Esophagus muscularis mucosa (tissue), 4 donors: Measurements from ENCODE around the gene CHST6. TPM values are rescaled to one million over a fixed set of nuclear protein-coding genes. Genes with fewer than 3 reads are reported as not detected.
A peak's percentile ranks its signal among the peaks of the same experiment; 100 is the strongest.

Experiments
- DNase-seq: peaks from one replicate; pipeline ENCODE4 v3.0.0-alpha.2; 2017; ENCODE audit errors: extremely low spot score
- H3K27ac ChIP-seq, 4 donors: fragments of 200-600 bp; sonication (generic); replicated peaks in 1 of 4; 1 replicate in 3 of 4; 2 replicates in 1 of 4; pipeline ENCODE4 v1.5.1; 2016 to 2019; ENCODE audit warnings: mild to moderate bottlenecking in 1 of 4
- H3K27me3 ChIP-seq, 4 donors: fragments of 200-600 bp; sonication (generic); one replicate each; pipeline versions ENCODE4 v1.5.1 to v1.6.0; 2016 to 2019
- H3K36me3 ChIP-seq, 4 donors: fragments of 200-600 bp; sonication (generic); one replicate each; pipeline ENCODE4 v1.5.1; 2016 to 2019
- H3K4me1 ChIP-seq, 4 donors: fragments of 200-600 bp; sonication (generic); one replicate each; pipeline ENCODE4 v1.5.1; 2016 to 2019
- H3K4me3 ChIP-seq, 4 donors: fragments of 200-600 bp; sonication (generic); 1 replicate in 2 of 4; 2 replicates in 2 of 4; pipeline ENCODE4 v1.5.1; 2016 to 2019; ENCODE audit warnings: mild to moderate bottlenecking in 4 of 4, moderate library complexity in 1 of 4
- H3K9me3 ChIP-seq, 4 donors: fragments of 200-600 bp; sonication (generic); 1 replicate in 3 of 4; 2 replicates in 1 of 4; pipeline ENCODE4 v1.5.1; 2016 to 2019
- EP300 ChIP-seq: sonication (generic); formaldehyde crosslinking; IDR thresholded peaks from one replicate; pipeline ENCODE4 v1.6.1; 2017; ENCODE audit warnings: antibody characterized with exemption
- POLR2A ChIP-seq: fragments of 450-650 bp; IDR thresholded peaks from one replicate; pipeline ENCODE4 v1.6.1; 2017; ENCODE audit warnings: antibody characterized with exemption, moderate library complexity, mild to moderate bottlenecking, low read depth
- POLR2AphosphoS5 ChIP-seq, 2 donors: sonication (generic); formaldehyde crosslinking; IDR thresholded peaks; one replicate each; pipeline ENCODE4 v1.6.1; 2017; ENCODE audit warnings: antibody characterized with exemption in 2 of 2
- WGBS: methylation state at CpG from one replicate; pipeline ENCODE4 v1.1.5; 2018; 5-methylcytosine and 5-hydroxymethylcytosine counted together
- intact Hi-C: fragments of 100-400 bp; cut with DNase I; formaldehyde crosslinking; loops from one replicate; pipeline ENCODE4 v1.15.1; 2023
- total RNA-seq, 4 donors: library from RNA; depleted of rRNA; stranded (reverse); fragments of >200 nt; gene quantifications; one replicate each; pipeline versions ENCODE4 v1.1.0 to v1.2.1, GENCODE V29; 2016
- TF ChIP-seq, protein P1 (sequence below), 3 experiments: fragments of 200-600 bp in 2 of 3; fragments of 450-650 bp in 1 of 3; sonication (generic) in 2 of 3; IDR thresholded peaks; one replicate each; pipeline ENCODE4 v1.5.1; 2017 to 2019; ENCODE audit warnings: antibody characterized with exemption in 3 of 3, mild to moderate bottlenecking in 2 of 3, moderate library complexity in 1 of 3

Gene CHST6
- total RNA-seq, 4 donors from 2014 or later: 0.33 to 2.4 (median 0.90) TPM

DNA sequence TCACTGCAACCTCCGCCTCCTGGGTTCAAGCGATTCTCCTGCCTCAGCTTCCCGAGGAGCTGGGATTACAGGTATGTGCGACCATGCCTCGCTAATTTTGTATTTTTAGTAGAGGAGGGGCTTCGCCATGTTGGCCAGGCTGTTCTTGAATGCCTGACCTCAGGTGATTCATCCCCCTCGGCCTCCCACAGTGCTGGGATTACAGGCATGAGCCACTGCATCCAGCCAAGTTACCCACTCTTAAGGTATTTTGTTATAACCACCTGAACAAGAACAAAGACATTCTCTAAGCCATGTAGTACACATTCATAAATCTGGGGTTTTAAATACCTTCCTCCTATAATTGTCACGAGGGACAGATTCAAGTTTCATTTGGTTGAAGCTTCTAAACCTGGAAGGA lies 18.4 kb downstream of the CHST6 start:
- WGBS: 96% methylated on average over 8 of the region's 8 CpGs
- H3K4me3 ChIP-seq: no peak overlapping the region
- no peaks in the 10 kb centered on the region for H3K9me3 ChIP-seq
- no peaks in the 10 kb centered on the region for H3K36me3 ChIP-seq
- no peak for TF ChIP-seq POLR2A
- no peak for TF ChIP-seq EP300
- TF ChIP-seq, protein P1, sequence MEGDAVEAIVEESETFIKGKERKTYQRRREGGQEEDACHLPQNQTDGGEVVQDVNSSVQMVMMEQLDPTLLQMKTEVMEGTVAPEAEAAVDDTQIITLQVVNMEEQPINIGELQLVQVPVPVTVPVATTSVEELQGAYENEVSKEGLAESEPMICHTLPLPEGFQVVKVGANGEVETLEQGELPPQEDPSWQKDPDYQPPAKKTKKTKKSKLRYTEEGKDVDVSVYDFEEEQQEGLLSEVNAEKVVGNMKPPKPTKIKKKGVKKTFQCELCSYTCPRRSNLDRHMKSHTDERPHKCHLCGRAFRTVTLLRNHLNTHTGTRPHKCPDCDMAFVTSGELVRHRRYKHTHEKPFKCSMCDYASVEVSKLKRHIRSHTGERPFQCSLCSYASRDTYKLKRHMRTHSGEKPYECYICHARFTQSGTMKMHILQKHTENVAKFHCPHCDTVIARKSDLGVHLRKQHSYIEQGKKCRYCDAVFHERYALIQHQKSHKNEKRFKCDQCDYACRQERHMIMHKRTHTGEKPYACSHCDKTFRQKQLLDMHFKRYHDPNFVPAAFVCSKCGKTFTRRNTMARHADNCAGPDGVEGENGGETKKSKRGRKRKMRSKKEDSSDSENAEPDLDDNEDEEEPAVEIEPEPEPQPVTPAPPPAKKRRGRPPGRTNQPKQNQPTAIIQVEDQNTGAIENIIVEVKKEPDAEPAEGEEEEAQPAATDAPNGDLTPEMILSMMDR (IDR thresholded peaks at IDR 0.05): no peak
- TF ChIP-seq POLR2AphosphoS5 (IDR thresholded peaks at IDR 0.05): no peak
- intact Hi-C loops: loop anchor here (10.0 kb wide), 2 partner anchors 118 to 148 kb away; partner anchors contain the start of gene ADAT1
- H3K27ac ChIP-seq: no peak overlapping the region
- no peaks in the 10 kb centered on the region for H3K27me3 ChIP-seq
- H3K4me1 ChIP-seq: no peaks in the 10 kb centered on the region
- no peak for DNase-seq

DNA sequence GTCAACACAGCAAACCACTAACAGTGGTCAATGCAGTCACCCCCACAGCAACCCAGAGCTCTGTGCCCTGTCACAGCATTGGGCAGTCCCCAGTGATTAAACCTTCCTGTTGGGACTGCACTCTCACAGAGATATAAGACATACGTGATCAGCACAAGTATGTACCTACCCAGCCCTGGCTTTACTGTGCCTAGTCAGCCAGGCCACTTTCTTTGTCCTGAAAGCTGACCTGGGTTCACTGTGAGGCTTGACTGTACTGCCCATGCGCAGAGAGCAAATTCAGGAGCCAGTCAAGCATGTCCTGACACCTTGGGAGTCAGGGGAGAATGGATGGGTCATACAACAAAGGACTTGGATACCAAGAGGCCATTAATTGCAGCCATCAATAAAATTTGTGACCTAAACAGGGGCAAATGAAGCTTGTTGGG lies 19.8 kb downstream of the CHST6 start:
- no peak overlapping the region for H3K27ac ChIP-seq
- no peaks in the 10 kb centered on the region for H3K4me1 ChIP-seq
- no peaks in the 10 kb centered on the region for H3K9me3 ChIP-seq
- no peaks in the 10 kb centered on the region for H3K36me3 ChIP-seq
- TF ChIP-seq, protein P1 (IDR thresholded peaks at IDR 0.05): no peak
- TF ChIP-seq EP300 (no peak), POLR2AphosphoS5 (IDR thresholded peaks at IDR 0.05) (no peak), POLR2A (no peak)
- 100% methylated on average over 2 of the region's 2 CpGs for WGBS
- H3K27me3 ChIP-seq: no peaks in the 10 kb centered on the region
- no peak for DNase-seq
- intact Hi-C loops: loop anchor here (10.0 kb wide), 2 partner anchors 119 to 149 kb away; partner anchors contain the start of gene ADAT1
- H3K4me3 ChIP-seq: no peak overlapping the region

DNA sequence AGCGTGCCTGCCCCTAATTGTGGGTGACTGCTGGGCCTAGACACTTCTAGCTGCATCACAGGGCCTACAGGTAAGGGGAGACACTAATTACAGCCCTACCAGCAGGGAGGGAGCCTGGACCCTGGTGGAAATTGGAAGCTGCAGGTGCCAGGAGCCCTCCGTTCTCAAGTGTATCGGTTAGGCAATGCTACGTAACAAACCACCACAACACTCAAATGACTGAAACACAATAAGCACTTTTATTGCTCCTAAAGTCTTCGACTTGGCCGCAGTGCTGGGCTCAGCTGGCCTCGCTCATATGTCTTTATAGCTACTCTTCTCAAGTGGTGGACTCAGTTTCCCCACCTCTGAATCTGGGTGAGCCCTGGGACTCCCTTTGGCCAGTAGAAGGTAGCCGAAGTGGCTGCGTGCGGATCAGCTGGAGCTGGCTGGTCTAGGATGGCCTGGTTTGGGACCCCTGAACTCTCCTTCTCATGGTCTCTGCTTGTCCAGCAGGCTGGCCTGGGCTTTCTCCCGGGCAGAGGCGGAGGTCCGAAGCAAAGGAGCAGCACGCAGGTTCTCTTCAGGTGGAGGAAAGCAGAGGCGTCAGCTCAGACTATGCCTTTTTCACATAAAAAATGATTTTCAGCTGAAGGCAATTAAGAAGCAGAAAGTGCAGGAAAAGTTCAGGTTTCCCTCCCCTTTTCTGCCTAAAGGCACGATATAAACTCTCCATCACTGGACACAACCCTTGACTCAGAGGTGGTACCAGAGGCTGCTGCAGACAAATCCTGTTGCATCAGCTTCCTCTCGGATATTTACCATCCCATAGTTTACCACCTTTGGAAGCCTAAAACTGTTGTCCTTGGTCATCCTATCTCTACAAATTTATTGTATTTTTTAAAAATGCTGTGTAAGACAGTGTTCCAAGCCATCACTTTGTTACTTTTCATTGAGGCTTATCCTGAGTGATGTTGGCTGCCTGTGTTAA lies 22.0 kb downstream of the CHST6 start:
- Histone ChIP-seq H3K4me1 (no peaks in the 10 kb centered on the region), H3K27me3 (no peaks in the 10 kb centered on the region), H3K9me3 (no peaks in the 10 kb centered on the region), H3K4me3 (no peak overlapping the region), H3K27ac (no peak overlapping the region), H3K36me3 (no peaks in the 10 kb centered on the region)
- no peak for DNase-seq
- TF ChIP-seq, protein P1 (IDR thresholded peaks at IDR 0.05): no peak
- TF ChIP-seq EP300: no peak
- 97% methylated on average over 17 of the region's 17 CpGs for WGBS
- intact Hi-C loops: loop anchor here (5.0 to 10.0 kb wide), 3 partner anchors 122 to 289 kb away; partner anchors contain the start of gene ADAT1

DNA sequence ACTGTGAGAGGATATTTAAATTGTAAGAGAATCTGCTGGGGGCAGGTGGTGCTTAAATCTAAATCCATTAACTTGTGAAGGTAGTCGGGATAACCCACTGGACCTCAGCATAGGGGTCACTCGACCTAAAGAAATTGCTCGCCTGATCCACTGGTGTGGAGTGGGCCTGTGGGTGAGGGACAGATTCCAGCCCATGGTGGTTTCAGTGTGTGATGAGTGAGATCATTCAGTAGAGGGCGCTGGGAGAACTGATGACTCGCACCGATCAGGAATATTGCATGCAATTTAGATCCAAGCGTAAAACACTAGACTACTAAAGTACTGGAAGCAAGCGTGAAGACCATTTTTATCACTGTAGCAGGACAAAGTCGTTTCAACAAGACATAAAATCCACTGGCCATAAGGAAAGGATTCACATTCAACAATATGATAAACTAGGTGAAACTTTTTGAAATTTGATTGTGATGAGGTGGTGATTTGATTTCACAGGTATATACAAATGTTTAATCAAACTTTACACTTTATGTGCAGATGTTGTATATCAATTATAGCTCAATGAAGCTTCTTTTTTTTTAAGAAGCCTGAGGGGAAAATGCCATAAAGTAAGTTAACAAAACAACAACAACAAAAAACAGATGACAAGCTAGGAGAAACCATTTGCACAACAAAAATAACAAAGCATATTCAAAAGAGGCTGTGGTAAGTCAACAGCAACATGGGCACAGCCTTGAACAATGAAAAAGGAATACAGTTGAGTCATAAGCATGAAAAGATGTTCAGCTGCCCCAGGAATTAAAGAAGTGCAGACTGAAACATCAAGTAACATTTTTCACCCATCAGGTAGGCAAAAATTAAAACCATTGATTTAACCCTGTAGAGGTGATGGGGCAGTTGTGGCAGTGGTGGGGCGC lies 23.3 kb downstream of the CHST6 start:
- Histone ChIP-seq H3K4me3 (no peak overlapping the region), H3K36me3 (no peaks in the 10 kb centered on the region), H3K27me3 (no peaks in the 10 kb centered on the region), H3K4me1 (no peaks in the 10 kb centered on the region), H3K27ac (no peak overlapping the region), H3K9me3 (no peaks in the 10 kb centered on the region)
- 20% methylated on average over 8 of the region's 10 CpGs for WGBS
- no peak for DNase-seq
- TF ChIP-seq, protein P1 (IDR thresholded peaks at IDR 0.05): peak; percentile 74 to 81 (median 77)
- peak; percentile 32 to 58 for TF ChIP-seq POLR2AphosphoS5 (IDR thresholded peaks at IDR 0.05)
- no peak for TF ChIP-seq POLR2A
- no peak for TF ChIP-seq EP300
- intact Hi-C loops: loop anchor here (2.0 to 10.0 kb wide), 4 partner anchors 45 to 290 kb away; partner anchors contain the start of gene ADAT1
